ENCODE data around the gene PHC3. TPM values are rescaled to one million over a fixed set of nuclear protein-coding genes. Genes with fewer than 3 reads are reported as not detected.

Gene PHC3
- total RNA-seq, 2 experiments from 2014 or later, result 143 to 150 TPM

DNA sequence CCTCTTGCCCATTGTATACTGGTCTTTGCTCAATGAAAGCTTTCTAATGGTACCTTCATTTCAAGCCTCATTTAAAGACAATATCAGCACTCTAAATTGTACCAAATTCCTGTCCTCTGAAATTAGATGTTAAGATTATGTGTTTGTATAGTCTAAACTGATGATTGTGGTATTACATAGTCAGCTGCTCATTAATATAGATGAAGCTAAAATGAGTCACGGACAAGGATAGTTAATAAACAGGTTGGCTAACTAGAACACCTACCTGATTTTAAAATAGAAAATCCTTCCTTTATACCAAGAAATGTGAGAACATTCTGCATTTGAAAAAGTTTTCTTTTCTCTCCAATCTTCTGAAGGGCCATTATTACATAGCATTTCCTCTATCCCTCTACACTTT, 43.6 kb upstream of the PHC3 start:
- no peak for ATAC-seq (ENCODE audit: poor library complexity)
- no peak for DNase-seq
- peaks cover 15% of the 10 kb centered on the region for H3K4me1 ChIP-seq (ENCODE audit: insufficient read depth, low read length)
- H3K27me3 ChIP-seq (ENCODE audit: control insufficient read depth in 1 of 2, insufficient read depth in 2 of 2, low read length in 2 of 2), result no peaks in the 10 kb centered on the region
- H3K4me3 ChIP-seq (ENCODE audit: low read length), result no peak overlapping the region
- no peak overlapping the region for H3K27ac Mint-ChIP-seq
- H3K9me3 Mint-ChIP-seq, result no peaks in the 10 kb centered on the region
- no peak overlapping the region for H3K27ac ChIP-seq (ENCODE audit: low read depth in 1 of 2, low read length in 2 of 2)
- H3K4me3 Mint-ChIP-seq, result peak overlapping the region; percentile 5
- peaks cover 14% of the 10 kb centered on the region for H3K36me3 Mint-ChIP-seq (ENCODE audit: low read depth)
- H3K9me3 ChIP-seq (ENCODE audit: control insufficient read depth in 1 of 2, insufficient read depth in 1 of 2, low read length in 2 of 2), result no peaks in the 10 kb centered on the region
- H3K36me3 ChIP-seq (ENCODE audit: insufficient read depth, low read length), result no peaks in the 10 kb centered on the region
- intact Hi-C loops (cut with DNase I, micrococcal nuclease), result loop anchor here in 1 of 2 experiments (5.0 kb wide), 1 partner anchor 253 kb away; no protein-coding TSS in a partner anchor
- TF ChIP-seq, protein P1, sequence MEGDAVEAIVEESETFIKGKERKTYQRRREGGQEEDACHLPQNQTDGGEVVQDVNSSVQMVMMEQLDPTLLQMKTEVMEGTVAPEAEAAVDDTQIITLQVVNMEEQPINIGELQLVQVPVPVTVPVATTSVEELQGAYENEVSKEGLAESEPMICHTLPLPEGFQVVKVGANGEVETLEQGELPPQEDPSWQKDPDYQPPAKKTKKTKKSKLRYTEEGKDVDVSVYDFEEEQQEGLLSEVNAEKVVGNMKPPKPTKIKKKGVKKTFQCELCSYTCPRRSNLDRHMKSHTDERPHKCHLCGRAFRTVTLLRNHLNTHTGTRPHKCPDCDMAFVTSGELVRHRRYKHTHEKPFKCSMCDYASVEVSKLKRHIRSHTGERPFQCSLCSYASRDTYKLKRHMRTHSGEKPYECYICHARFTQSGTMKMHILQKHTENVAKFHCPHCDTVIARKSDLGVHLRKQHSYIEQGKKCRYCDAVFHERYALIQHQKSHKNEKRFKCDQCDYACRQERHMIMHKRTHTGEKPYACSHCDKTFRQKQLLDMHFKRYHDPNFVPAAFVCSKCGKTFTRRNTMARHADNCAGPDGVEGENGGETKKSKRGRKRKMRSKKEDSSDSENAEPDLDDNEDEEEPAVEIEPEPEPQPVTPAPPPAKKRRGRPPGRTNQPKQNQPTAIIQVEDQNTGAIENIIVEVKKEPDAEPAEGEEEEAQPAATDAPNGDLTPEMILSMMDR (IDR thresholded peaks at IDR 0.05), result no peak
- peaks cover 49% of the 10 kb centered on the region for H3K4me1 Mint-ChIP-seq (ENCODE audit: low read depth)
- ChIA-PET CTCF (interaction anchor here (1.1 kb wide), 1 partner anchor 37 kb away, joined by 3 read pairs; no protein-coding TSS in a partner anchor), POLR2A (interaction anchor here (0.9 kb wide), 1 partner anchor 44 kb away, joined by 3 read pairs; the partner anchor contains the start of gene PHC3)
- H3K27me3 Mint-ChIP-seq, result no peaks in the 10 kb centered on the region

- no peaks in the 10 kb centered on the region for H3K36me3 ChIP-seq (ENCODE audit: insufficient read depth, low read length)
- ATAC-seq (ENCODE audit: poor library complexity) (peak; percentile 64), DNase-seq (peak in 13 of 14 experiments; percentile 1 to 70 (median 33))
- H3K27ac Mint-ChIP-seq, result peak overlapping the region; percentile 93
- no peaks in the 10 kb centered on the region for H3K9me3 Mint-ChIP-seq
- peak overlapping the region; percentile 1 to 55 for H3K27ac ChIP-seq (ENCODE audit: low read depth in 1 of 2, low read length in 2 of 2)
- H3K27me3 ChIP-seq (ENCODE audit: control insufficient read depth in 1 of 2, insufficient read depth in 2 of 2, low read length in 2 of 2), result no peaks in the 10 kb centered on the region
- no peaks in the 10 kb centered on the region for H3K27me3 Mint-ChIP-seq
- H3K4me3 ChIP-seq (ENCODE audit: low read length), result peak overlapping the region; percentile 72
- intact Hi-C loops (cut with DNase I, micrococcal nuclease), result loop anchor here (2.0 to 5.0 kb wide), 7 partner anchors 34 to 456 kb away; partner anchors contain the start of genes SKIL (in 2 of the 2), ACTRT3 (in 1 of the 2), GPR160 (in 1 of the 2) and PHC3 (in 1 of the 2)
- H3K4me1 Mint-ChIP-seq (ENCODE audit: low read depth), result peaks cover 40% of the 10 kb centered on the region
- TF ChIP-seq, protein P1 (IDR thresholded peaks at IDR 0.05), result no peak
- ChIA-PET CTCF (interaction anchor here (0.7 to 1.6 kb wide), 2 partner anchors 41 to 85 kb away, joined by 3 read pairs; partner anchors contain the start of gene PHC3), POLR2A (interaction anchor here (0.5 to 2.5 kb wide), 15 partner anchors 10 to 646 kb away, joined by 3 to 20 read pairs (median 4); partner anchors contain the start of genes GPR160, PHC3, SEC62 and SKIL)
- H3K9me3 ChIP-seq (ENCODE audit: control insufficient read depth in 1 of 2, insufficient read depth in 1 of 2, low read length in 2 of 2), result no peaks in the 10 kb centered on the region
- peaks cover 15% of the 10 kb centered on the region for H3K4me1 ChIP-seq (ENCODE audit: insufficient read depth, low read length)
- H3K36me3 Mint-ChIP-seq (ENCODE audit: low read depth), result peaks cover 14% of the 10 kb centered on the region
- H3K4me3 Mint-ChIP-seq, result peak overlapping the region; percentile 95
Measured at GRCh38 chr3:170222647-170223541, 41.4 kb upstream of the PHC3 start.

- H3K27ac Mint-ChIP-seq, result peak within 1 kb of the TSS; percentile 93
- no peaks in the 10 kb centered on the region for H3K9me3 ChIP-seq (ENCODE audit: control insufficient read depth in 1 of 2, insufficient read depth in 1 of 2, low read length in 2 of 2)
- no peaks in the 10 kb centered on the region for H3K27me3 Mint-ChIP-seq
- peaks cover 14% of the 10 kb centered on the region for H3K36me3 Mint-ChIP-seq (ENCODE audit: low read depth)
- peaks cover 32% of the 10 kb centered on the region for H3K4me1 Mint-ChIP-seq (ENCODE audit: low read depth)
- H3K4me3 ChIP-seq (ENCODE audit: low read length), result peak within 1 kb of the TSS; percentile 72
- TF ChIP-seq, protein P1 (IDR thresholded peaks at IDR 0.05), result no peak
- intact Hi-C loops (cut with DNase I, micrococcal nuclease), result loop anchor here (2.0 to 5.0 kb wide), 8 partner anchors 33 to 455 kb away; partner anchors contain the start of genes SKIL (in 2 of the 2), ACTRT3 (in 1 of the 2), GPR160 (in 1 of the 2) and PHC3 (in 1 of the 2)
- peak; percentile 79 to 96 (median 86) for DNase-seq
- CTCF ChIA-PET, result interaction anchor here (0.7 to 1.6 kb wide), 2 partner anchors 33 to 41 kb away, joined by 3 to 5 read pairs; partner anchors contain the start of gene PHC3
- H3K4me3 Mint-ChIP-seq, result peak within 1 kb of the TSS; percentile 95
- H3K4me1 ChIP-seq (ENCODE audit: insufficient read depth, low read length), result peaks cover 15% of the 10 kb centered on the region
- POLR2A ChIA-PET, result interaction anchor here (0.5 to 2.5 kb wide), 14 partner anchors 10 to 647 kb away, joined by 3 to 20 read pairs (median 4); partner anchors contain the start of genes GPR160, PHC3, SEC62 and SKIL
- H3K36me3 ChIP-seq (ENCODE audit: insufficient read depth, low read length), result no peaks in the 10 kb centered on the region
- H3K27me3 ChIP-seq (ENCODE audit: control insufficient read depth in 1 of 2, insufficient read depth in 2 of 2, low read length in 2 of 2), result no peaks in the 10 kb centered on the region
- H3K27ac ChIP-seq (ENCODE audit: low read depth in 1 of 2, low read length in 2 of 2), result peak within 1 kb of the TSS; percentile 55 to 78
- peak; percentile 84 for ATAC-seq (ENCODE audit: poor library complexity)
- no peaks in the 10 kb centered on the region for H3K9me3 Mint-ChIP-seq
Measured at GRCh38 chr3:170221924-170222646, 40.6 kb upstream of the PHC3 start, which contains the start of gene PRKCI. Gene PRKCI (plus strand): TSS chr3:170222424. CDS start chr3:170222670, 246 bp downstream.
